Panc1 (cell line): ENCODE measurements around the gene B4GALT3. TPM values are rescaled to one million over a fixed set of nuclear protein-coding genes. Genes with fewer than 3 reads are reported as not detected.

ENCODE experiments used
- ATAC-seq: fragments of 200-7000 bp; cut with Tn5 transposase; 2 replicates; pipeline ENCODE4 v1.9.1; 2020; ENCODE audit warnings: mild to moderate bottlenecking, moderate library complexity
- BruUV-seq: library from RNA; stranded (reverse); fragments of 400-500 nt; replicated peaks from 2 replicates; lab custom pipeline; 2021; lab: Mats Ljungman, UMichigan
- CTCF ChIA-PET: fragments of 300-600 bp; sonication (Branson Sonifier 250); formaldehyde crosslinking; loops from one replicate; lab custom pipeline; 2022; ENCODE audit warnings: antibody characterized with exemption; lab: Charles Lee
- POLR2A ChIA-PET: fragments of 300-600 bp; sonication (Branson Sonifier 250); formaldehyde crosslinking; loops from one replicate; lab custom pipeline; 2022; ENCODE audit warnings: antibody characterized with exemption; lab: Charles Lee
- DNase-seq: peaks from one replicate; pipeline ENCODE4 v3.0.0-alpha.2; 2010; ENCODE audit warnings: low read depth, low spot score
- H3K27ac ChIP-seq: 2 replicates; pipeline ENCODE4 v1.5.1; 2011; ENCODE audit warnings: mild to moderate bottlenecking, low read length, inconsistent platforms
- H3K27me3 ChIP-seq: fragments of 200-500 bp; sonication (Bioruptor generic); 2 replicates; pipeline ENCODE4 v1.6.0; 2014; ENCODE audit warnings: low read length, inconsistent platforms; ENCODE audit not compliant: control insufficient read depth, insufficient read depth
- H3K36me3 ChIP-seq: fragments of 200-500 bp; sonication (Bioruptor generic); 2 replicates; pipeline ENCODE4 v1.5.1; 2014; ENCODE audit warnings: inconsistent platforms, mild to moderate bottlenecking, low read length, moderate library complexity; ENCODE audit not compliant: control insufficient read depth, insufficient read depth
- H3K4me1 ChIP-seq: 2 replicates; pipeline ENCODE4 v1.5.1; 2011; ENCODE audit warnings: inconsistent platforms, mild to moderate bottlenecking, low read length, moderate library complexity; ENCODE audit not compliant: control insufficient read depth, insufficient read depth
- H3K4me3 ChIP-seq, 2 experiments: 2 replicates each; pipeline ENCODE4 v1.5.1; 2011 to 2012; ENCODE audit warnings: low read depth in 2 of 2, low read length in 2 of 2, mild to moderate bottlenecking in 2 of 2, inconsistent platforms in 1 of 2, moderate library complexity in 1 of 2
- H3K9me3 ChIP-seq: fragments of 200-500 bp; sonication (Bioruptor generic); 2 replicates; pipeline ENCODE4 v1.5.1; 2014; ENCODE audit warnings: low read depth, mild to moderate bottlenecking, inconsistent platforms, low read length, moderate library complexity; ENCODE audit not compliant: control insufficient read depth, insufficient read depth
- POLR2AphosphoS5 ChIP-seq: IDR thresholded peaks from 2 replicates; pipeline ENCODE4 v1.6.1; 2012; ENCODE audit warnings: mild to moderate bottlenecking, low read depth, low read length, moderate library complexity
- REST ChIP-seq, 2 experiments: IDR thresholded peaks; 2 replicates each; pipeline ENCODE4 v1.6.1; 2011 to 2012; ENCODE audit warnings: low read depth in 2 of 2, control low read depth in 1 of 2, low read length in 1 of 2, mild to moderate bottlenecking in 1 of 2, moderate library complexity in 1 of 2; ENCODE audit not compliant: insufficient read depth in 1 of 2
- SIN3A ChIP-seq: IDR thresholded peaks from 2 replicates; pipeline ENCODE4 v1.6.1; 2012; ENCODE audit warnings: low read depth, mild to moderate bottlenecking, low read length, moderate library complexity, borderline replicate concordance; ENCODE audit not compliant: insufficient read depth
- TCF7L2 ChIP-seq: IDR thresholded peaks from 2 replicates; pipeline ENCODE4 v1.6.1; 2011; ENCODE audit warnings: mild to moderate bottlenecking, low read depth, low read length, inconsistent platforms
- in situ Hi-C: cut with HindIII; loops from 2 replicates; pipeline ENCODE4 v1.10.0; 2016; ENCODE audit warnings: low sequenced_read_pairs, low pct_unique_long_range_greater_than_20kb
- intact Hi-C: fragments of 100-400 bp; cut with micrococcal nuclease; formaldehyde crosslinking; loops from one replicate; pipeline ENCODE4 v1.10.0; 2022; ENCODE audit not compliant: unreplicated experiment
- total RNA-seq: library from RNA; stranded (reverse); gene quantifications from one replicate; pipeline ENCODE4 v1.2.1, GENCODE V29; 2021; ENCODE audit not compliant: unreplicated experiment
- TF ChIP-seq, protein P1 (sequence below): fragments of 450-650 bp; IDR thresholded peaks from 2 replicates; pipeline ENCODE4 v1.5.1; 2017; ENCODE audit warnings: mild to moderate bottlenecking

Gene B4GALT3
- total RNA-seq, 1 experiment from 2014 or later: 28.6 TPM

- TF ChIP-seq TCF7L2: no peak
- TF ChIP-seq, protein P1, sequence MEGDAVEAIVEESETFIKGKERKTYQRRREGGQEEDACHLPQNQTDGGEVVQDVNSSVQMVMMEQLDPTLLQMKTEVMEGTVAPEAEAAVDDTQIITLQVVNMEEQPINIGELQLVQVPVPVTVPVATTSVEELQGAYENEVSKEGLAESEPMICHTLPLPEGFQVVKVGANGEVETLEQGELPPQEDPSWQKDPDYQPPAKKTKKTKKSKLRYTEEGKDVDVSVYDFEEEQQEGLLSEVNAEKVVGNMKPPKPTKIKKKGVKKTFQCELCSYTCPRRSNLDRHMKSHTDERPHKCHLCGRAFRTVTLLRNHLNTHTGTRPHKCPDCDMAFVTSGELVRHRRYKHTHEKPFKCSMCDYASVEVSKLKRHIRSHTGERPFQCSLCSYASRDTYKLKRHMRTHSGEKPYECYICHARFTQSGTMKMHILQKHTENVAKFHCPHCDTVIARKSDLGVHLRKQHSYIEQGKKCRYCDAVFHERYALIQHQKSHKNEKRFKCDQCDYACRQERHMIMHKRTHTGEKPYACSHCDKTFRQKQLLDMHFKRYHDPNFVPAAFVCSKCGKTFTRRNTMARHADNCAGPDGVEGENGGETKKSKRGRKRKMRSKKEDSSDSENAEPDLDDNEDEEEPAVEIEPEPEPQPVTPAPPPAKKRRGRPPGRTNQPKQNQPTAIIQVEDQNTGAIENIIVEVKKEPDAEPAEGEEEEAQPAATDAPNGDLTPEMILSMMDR: no peak
- no peak for TF ChIP-seq SIN3A
- TF ChIP-seq REST (IDR thresholded peaks at IDR 0.05; ENCODE audit: insufficient read depth in 1 of 2, low read depth in 2 of 2, low read length in 1 of 2): no peak
- TF ChIP-seq POLR2AphosphoS5: no peak
- DNase-seq: no peak
- BruUV-seq: no TSS peak
- Histone ChIP-seq H3K27ac (no peak overlapping the region), H3K9me3 (no peaks in the 10 kb centered on the region), H3K4me3 (no peak overlapping the region), H3K36me3 (peaks cover 25% of the 10 kb centered on the region), H3K27me3 (no peaks in the 10 kb centered on the region), H3K4me1 (peaks cover 6% of the 10 kb centered on the region)
- CTCF ChIA-PET: no interaction called here
- intact Hi-C loops (no loop called here), in situ Hi-C loops (no loop called here)
- POLR2A ChIA-PET: no interaction called here
- ATAC-seq: no peak
Measured at GRCh38 chr1:161172776-161173376, 4.4 kb downstream of the B4GALT3 start.

- ChIA-PET POLR2A (no interaction called here), CTCF (no interaction called here)
- Histone ChIP-seq H3K4me3 (no peak overlapping the region), H3K36me3 (peaks cover 25% of the 10 kb centered on the region), H3K9me3 (no peaks in the 10 kb centered on the region), H3K27me3 (no peaks in the 10 kb centered on the region), H3K4me1 (peaks cover 4% of the 10 kb centered on the region), H3K27ac (no peak overlapping the region)
- in situ Hi-C loops (no loop called here), intact Hi-C loops (no loop called here)
- no TSS peak for BruUV-seq
- no peak for TF ChIP-seq REST (IDR thresholded peaks at IDR 0.05; ENCODE audit: insufficient read depth in 1 of 2, low read depth in 2 of 2, low read length in 1 of 2)
- TF ChIP-seq SIN3A: no peak
- TF ChIP-seq TCF7L2: no peak
- no peak for TF ChIP-seq POLR2AphosphoS5
- TF ChIP-seq, protein P1: no peak
- ATAC-seq: no peak
- no peak for DNase-seq
Measured at GRCh38 chr1:161172349-161172748, 5.0 kb downstream of the B4GALT3 start.
